Left lung (tissue), 14 donors: Measurements from ENCODE around the gene DGKQ. TPM values are rescaled to one million over a fixed set of nuclear protein-coding genes. Genes with fewer than 3 reads are reported as not detected.

ENCODE experiments used
- ATAC-seq: fragments of 200-7000 bp; cut with Tn5 transposase; one replicate; pipeline ENCODE4 v1.9.1; 2020; ENCODE audit warnings: moderate library complexity
- DNase-seq, 4 donors: peaks; one replicate each; pipeline ENCODE4 v3.0.0-alpha.2; 2013 to 2020
- H3K27ac ChIP-seq, 2 donors: fragments of 200-600 bp; sonication (generic) in 1 of 2; one replicate each; pipeline versions ENCODE4 v1.5.0 to v1.8.0; 2020 to 2021
- H3K27me3 ChIP-seq, 2 donors: fragments of 200-600 bp; sonication (generic) in 1 of 2; one replicate each; pipeline versions ENCODE4 v1.5.0 to v1.8.0; 2020 to 2021
- H3K36me3 ChIP-seq, 2 donors: fragments of 200-600 bp; sonication (generic) in 1 of 2; one replicate each; pipeline versions ENCODE4 v1.5.0 to v1.8.0; 2020 to 2021
- H3K4me1 ChIP-seq, 2 donors: fragments of 200-600 bp; one replicate each; pipeline ENCODE4 v1.8.0; 2021
- H3K4me3 ChIP-seq, 2 donors: fragments of 200-600 bp; sonication (generic) in 1 of 2; one replicate each; pipeline versions ENCODE4 v1.5.0 to v1.8.0; 2020 to 2021; ENCODE audit warnings: mild to moderate bottlenecking in 1 of 2
- H3K9me3 ChIP-seq, 2 donors: fragments of 200-600 bp; sonication (generic) in 1 of 2; one replicate each; pipeline versions ENCODE4 v1.5.0 to v1.8.0; 2020 to 2021
- intact Hi-C, 2 donors: fragments of 100-400 bp; cut with DNase I; formaldehyde crosslinking; loops; one replicate each; pipeline versions ENCODE4 v1.11.2 to v1.14.2; 2022
- long read RNA-seq, 12 donors: library from polyadenylated mRNA in 2 of 12; unstranded in 2 of 12; transcript quantifications; one replicate each; pipeline ENCODE4 v2.0.0 and lab custom pipeline, GENCODE V29; 2019 to 2026
- polyA plus RNA-seq, 6 donors: library from polyadenylated mRNA; unstranded; fragments of 120-200 nt; gene quantifications; one replicate each; pipeline ENCODE4 v1.2.1, GENCODE V29; 2013; ENCODE audit not compliant: insufficient read length in 6 of 6
- total RNA-seq, 2 donors: library from RNA; stranded (reverse); fragmentation: NEBNext Ultra II Directional; extraction: Animal tissue kit (Norgen Biotek cat#: 25700); gene quantifications; one replicate each; pipeline ENCODE4 v1.2.1, GENCODE V29; 2021
- TF ChIP-seq, protein P1 (sequence below), 2 donors: fragments of 200-600 bp; sonication (generic) in 1 of 2; IDR thresholded peaks; one replicate each; pipeline versions ENCODE4 v1.5.0 to v1.8.0; 2021; ENCODE audit warnings: antibody characterized with exemption in 2 of 2
- donor health status: DM: no; HTN: yes; CAD: no.
- donor health status: DM: no; HTN: no; CAD: no.

Gene DGKQ, protein sequence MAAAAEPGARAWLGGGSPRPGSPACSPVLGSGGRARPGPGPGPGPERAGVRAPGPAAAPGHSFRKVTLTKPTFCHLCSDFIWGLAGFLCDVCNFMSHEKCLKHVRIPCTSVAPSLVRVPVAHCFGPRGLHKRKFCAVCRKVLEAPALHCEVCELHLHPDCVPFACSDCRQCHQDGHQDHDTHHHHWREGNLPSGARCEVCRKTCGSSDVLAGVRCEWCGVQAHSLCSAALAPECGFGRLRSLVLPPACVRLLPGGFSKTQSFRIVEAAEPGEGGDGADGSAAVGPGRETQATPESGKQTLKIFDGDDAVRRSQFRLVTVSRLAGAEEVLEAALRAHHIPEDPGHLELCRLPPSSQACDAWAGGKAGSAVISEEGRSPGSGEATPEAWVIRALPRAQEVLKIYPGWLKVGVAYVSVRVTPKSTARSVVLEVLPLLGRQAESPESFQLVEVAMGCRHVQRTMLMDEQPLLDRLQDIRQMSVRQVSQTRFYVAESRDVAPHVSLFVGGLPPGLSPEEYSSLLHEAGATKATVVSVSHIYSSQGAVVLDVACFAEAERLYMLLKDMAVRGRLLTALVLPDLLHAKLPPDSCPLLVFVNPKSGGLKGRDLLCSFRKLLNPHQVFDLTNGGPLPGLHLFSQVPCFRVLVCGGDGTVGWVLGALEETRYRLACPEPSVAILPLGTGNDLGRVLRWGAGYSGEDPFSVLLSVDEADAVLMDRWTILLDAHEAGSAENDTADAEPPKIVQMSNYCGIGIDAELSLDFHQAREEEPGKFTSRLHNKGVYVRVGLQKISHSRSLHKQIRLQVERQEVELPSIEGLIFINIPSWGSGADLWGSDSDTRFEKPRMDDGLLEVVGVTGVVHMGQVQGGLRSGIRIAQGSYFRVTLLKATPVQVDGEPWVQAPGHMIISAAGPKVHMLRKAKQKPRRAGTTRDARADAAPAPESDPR
- total RNA-seq, result 10 to 100 TPM; 15.8 to 19.8 TPM
- polyA plus RNA-seq, result 1 to 10 TPM; 5.0 to 9.9 (median 5.7) TPM
- long read RNA-seq, donor 1, result 0 reads
- long read RNA-seq, donor 2, result 0 reads
- long read RNA-seq, donor 3, full-length matches to known transcripts, result 1 of 1 reads
- long read RNA-seq, donor 3, partial matches to known transcripts, result 0 of 1 reads
- long read RNA-seq, donor 3, other reads (novel, unspliced or antisense), result 0 of 1 reads
- long read RNA-seq, donor 4, partial matches to known transcripts, result 0 of 3 reads
- long read RNA-seq, donor 4, other reads (novel, unspliced or antisense), result 3 of 3 reads
- long read RNA-seq, donor 5, result 0 reads
- long read RNA-seq, donor 6, result 0 reads
- long read RNA-seq, donor 7, full-length matches to known transcripts, result 1 of 1 reads
- long read RNA-seq, donor 7, partial matches to known transcripts, result 0 of 1 reads
- long read RNA-seq, donor 7, other reads (novel, unspliced or antisense), result 0 of 1 reads
- long read RNA-seq, donor 8, full-length matches to known transcripts, result 1 of 1 reads
- long read RNA-seq, donor 8, partial matches to known transcripts, result 0 of 1 reads
- long read RNA-seq, donor 8, other reads (novel, unspliced or antisense), result 0 of 1 reads
- long read RNA-seq, donor 9, result 0 reads
- long read RNA-seq, donor 10, partial matches to known transcripts, result 2 of 2 reads
- long read RNA-seq, donor 10, other reads (novel, unspliced or antisense), result 0 of 2 reads
- long read RNA-seq, donor 11, full-length matches to known transcripts, result 1 of 10 reads
- long read RNA-seq, donor 11, partial matches to known transcripts, result 9 of 10 reads
- long read RNA-seq, donor 11, other reads (novel, unspliced or antisense), result 0 of 10 reads
- long read RNA-seq, donor 12, result 0 reads

DNA sequence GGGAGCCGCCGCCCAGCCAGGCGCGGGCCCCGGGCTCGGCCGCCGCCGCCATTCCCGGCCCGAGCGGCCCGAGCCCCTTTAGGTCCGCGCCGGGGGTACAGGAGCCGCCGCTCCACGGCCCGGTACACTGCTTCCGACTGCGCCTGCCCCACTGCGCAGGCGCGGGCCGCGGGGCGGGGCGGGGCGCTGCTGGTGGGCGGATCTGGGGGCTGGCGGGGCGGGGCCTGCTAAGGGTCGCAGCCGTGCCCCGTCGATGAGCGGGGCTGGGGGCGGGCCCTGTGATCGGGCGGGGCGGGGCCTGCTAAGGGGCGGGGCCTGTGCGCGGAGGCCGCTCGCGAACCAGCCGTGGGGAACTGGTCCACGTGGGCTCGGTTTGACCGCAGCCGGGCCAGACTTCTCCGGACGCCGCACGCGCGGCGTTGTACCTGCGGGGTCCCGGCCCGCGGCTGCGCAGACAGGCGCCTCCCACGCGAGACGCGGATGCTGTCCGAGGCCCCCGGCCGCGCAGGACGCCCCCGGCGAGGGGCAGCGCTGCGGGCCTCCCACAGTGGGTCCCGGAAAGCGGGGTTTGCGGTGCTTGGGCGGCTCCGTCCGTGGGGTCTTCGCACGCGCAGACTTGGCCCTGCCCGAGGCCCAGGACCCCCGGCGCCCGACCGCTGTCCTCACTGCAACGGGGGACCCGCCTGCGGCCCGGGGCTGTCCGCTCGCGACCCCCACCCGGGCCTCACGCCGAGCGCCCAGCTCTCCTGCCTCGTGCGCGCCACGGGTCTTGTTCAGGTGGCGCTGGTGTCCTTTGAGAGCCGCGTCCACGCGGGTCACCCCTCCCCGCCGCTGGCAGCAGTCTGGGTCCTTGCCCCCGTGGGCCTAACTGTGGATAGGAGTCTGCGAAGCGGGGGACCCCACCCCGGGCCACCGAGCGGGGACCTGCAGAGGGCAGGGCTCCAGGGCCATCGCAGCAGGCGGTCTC, at the start of gene DGKQ:
DGKQ (minus strand) TSS at position 139 of the 967 bp plus-strand sequence; CDS start at position 52, 87 bp downstream.
- H3K27me3 ChIP-seq, result no peaks in the 10 kb centered on the region
- H3K27ac ChIP-seq, result no peak within 1 kb of the TSS
- H3K9me3 ChIP-seq, result no peaks in the 10 kb centered on the region
- H3K4me1 ChIP-seq, result peaks cover 12 to 36% of the 10 kb centered on the region in 2 donors
- no peaks in the 10 kb centered on the region for H3K36me3 ChIP-seq
- ATAC-seq (peak; percentile 98), DNase-seq (peak in 3 of 4 donors; percentile 86 to 97 (median 90))
- TF ChIP-seq, protein P1, sequence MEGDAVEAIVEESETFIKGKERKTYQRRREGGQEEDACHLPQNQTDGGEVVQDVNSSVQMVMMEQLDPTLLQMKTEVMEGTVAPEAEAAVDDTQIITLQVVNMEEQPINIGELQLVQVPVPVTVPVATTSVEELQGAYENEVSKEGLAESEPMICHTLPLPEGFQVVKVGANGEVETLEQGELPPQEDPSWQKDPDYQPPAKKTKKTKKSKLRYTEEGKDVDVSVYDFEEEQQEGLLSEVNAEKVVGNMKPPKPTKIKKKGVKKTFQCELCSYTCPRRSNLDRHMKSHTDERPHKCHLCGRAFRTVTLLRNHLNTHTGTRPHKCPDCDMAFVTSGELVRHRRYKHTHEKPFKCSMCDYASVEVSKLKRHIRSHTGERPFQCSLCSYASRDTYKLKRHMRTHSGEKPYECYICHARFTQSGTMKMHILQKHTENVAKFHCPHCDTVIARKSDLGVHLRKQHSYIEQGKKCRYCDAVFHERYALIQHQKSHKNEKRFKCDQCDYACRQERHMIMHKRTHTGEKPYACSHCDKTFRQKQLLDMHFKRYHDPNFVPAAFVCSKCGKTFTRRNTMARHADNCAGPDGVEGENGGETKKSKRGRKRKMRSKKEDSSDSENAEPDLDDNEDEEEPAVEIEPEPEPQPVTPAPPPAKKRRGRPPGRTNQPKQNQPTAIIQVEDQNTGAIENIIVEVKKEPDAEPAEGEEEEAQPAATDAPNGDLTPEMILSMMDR (IDR thresholded peaks at IDR 0.05), result no peak
- intact Hi-C loops, result no loop called here
- peak within 1 kb of the TSS; percentile 65 to 71 for H3K4me3 ChIP-seq

DNA sequence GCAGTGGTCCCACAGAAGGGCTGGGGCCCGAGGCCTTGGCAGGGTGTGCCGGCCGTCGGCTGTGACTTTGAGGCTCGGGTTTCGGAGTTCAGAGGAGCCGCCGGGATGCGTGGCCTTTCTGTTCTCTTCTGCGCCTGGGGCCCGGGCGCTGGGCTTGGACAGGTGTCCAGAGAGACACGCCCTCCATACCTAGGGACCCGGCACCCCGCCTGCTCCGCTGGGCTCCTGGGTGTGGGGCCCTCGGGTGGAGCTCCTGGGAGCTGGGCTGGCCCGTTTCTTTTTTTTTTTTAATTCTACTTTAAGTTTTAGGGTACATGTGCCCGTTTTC, 49.3 kb upstream of the DGKQ start:
- Histone ChIP-seq H3K27ac (no peak overlapping the region), H3K4me1 (no peaks in the 10 kb centered on the region), H3K27me3 (peaks cover 0 to 10% of the 10 kb centered on the region in 2 donors), H3K36me3 (peaks cover 0 to 13% of the 10 kb centered on the region in 2 donors), H3K9me3 (no peaks in the 10 kb centered on the region), H3K4me3 (no peak overlapping the region)
- TF ChIP-seq, protein P1 (IDR thresholded peaks at IDR 0.05), result no peak
- no peak for ATAC-seq
- intact Hi-C loops, result no loop called here
- no peak for DNase-seq

DNA sequence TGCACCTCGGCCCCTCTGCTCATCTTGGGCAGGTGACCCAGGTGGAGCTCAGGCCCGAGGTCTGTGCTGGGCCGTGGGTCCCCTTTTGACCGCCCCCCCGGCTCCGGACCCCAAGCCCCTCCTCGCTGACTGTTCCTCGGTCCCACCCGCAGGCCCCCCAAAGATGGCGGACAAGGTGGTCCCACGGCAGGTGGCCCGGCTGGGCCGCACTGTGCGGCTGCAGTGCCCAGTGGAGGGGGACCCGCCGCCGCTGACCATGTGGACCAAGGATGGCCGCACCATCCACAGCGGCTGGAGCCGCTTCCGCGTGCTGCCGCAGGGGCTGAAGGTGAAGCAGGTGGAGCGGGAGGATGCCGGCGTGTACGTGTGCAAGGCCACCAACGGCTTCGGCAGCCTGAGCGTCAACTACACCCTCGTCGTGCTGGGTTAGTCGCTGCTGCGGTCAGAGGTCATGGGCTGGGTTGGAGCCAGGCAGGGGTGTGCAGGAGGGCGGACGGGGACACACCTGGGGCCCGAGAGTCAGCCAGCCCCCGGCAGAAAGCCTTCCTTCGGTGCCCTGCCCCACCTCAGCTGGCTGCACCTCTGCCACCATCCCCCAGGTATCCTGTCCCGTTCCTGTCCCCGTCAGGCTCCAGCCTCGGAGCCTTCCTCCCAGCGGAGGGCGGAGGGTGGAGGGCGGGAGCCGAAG, 48.8 kb upstream of the DGKQ start:
- no peak overlapping the region for H3K4me3 ChIP-seq
- H3K27ac ChIP-seq, result no peak overlapping the region
- peaks cover 0 to 13% of the 10 kb centered on the region in 2 donors for H3K36me3 ChIP-seq
- DNase-seq, result no peak
- H3K9me3 ChIP-seq, result no peaks in the 10 kb centered on the region
- TF ChIP-seq, protein P1 (IDR thresholded peaks at IDR 0.05), result no peak
- H3K27me3 ChIP-seq, result peaks cover 0 to 5% of the 10 kb centered on the region in 2 donors
- no peak for ATAC-seq
- intact Hi-C loops, result no loop called here
- H3K4me1 ChIP-seq, result no peaks in the 10 kb centered on the region
